Measurements from ENCODE around the gene HLA-DRB5. TPM values are rescaled to one million over a fixed set of nuclear protein-coding genes. Genes with fewer than 3 reads are reported as not detected.

HLA-DRB5 gene
- total and polyA plus RNA-seq, 2 donors (not counting 1 experiment from before 2014, with no cell fraction given): 23.8 to 174 TPM

GRCh38 chr6:32558426-32559057 is 28.5 kb upstream of the HLA-DRB5 start:
- Histone ChIP-seq H3K9ac (ENCODE audit: low read length) (no peak overlapping the region), H3K79me2 (ENCODE audit: control insufficient read depth, insufficient read depth, low read length) (peaks cover 7% of the 10 kb centered on the region), H2AFZ (ENCODE audit: insufficient read depth, low read depth, low read length, poor library complexity, severe bottlenecking) (no peak overlapping the region), H3K4me3 (ENCODE audit: control extremely low read depth in 1 of 5, extremely low read depth in 1 of 5, insufficient read depth in 1 of 5, low read depth in 2 of 5, low read length in 4 of 5) (peak overlapping the region in 3 of 5 experiments; percentile 25 to 43 (median 42)), H3K27ac (ENCODE audit: low read length in 2 of 2) (peak overlapping the region in 1 of 2 donors; percentile 67), H3K4me2 (replicated peaks; ENCODE audit: low read depth, low read length, poor library complexity, severe bottlenecking) (peak overlapping the region; percentile 55), H3K36me3 (replicated peaks in 1 of 2; ENCODE audit: control extremely low read depth in 1 of 2, control insufficient read depth in 1 of 2, extremely low read depth in 1 of 2, insufficient read depth in 2 of 2, low read length in 1 of 2) (peaks cover 0 to 10% of the 10 kb centered on the region in 2 experiments), H3K9me3 (ENCODE audit: control extremely low read depth in 1 of 3, control insufficient read depth in 2 of 3, insufficient read depth in 1 of 3, low read length in 2 of 3) (no peaks in the 10 kb centered on the region), H3K4me1 (ENCODE audit: control insufficient read depth in 2 of 2, insufficient read depth in 2 of 2, low read length in 2 of 2) (peaks cover 4 to 6% of the 10 kb centered on the region in 2 donors), H3K27me3 (replicated peaks in 1 of 4; ENCODE audit: control extremely low read depth in 1 of 4, control insufficient read depth in 3 of 4, insufficient read depth in 4 of 4, low read length in 3 of 4) (no peaks in the 10 kb centered on the region), H4K20me1 (ENCODE audit: control insufficient read depth, insufficient read depth, low read length, poor library complexity, severe bottlenecking) (peaks cover 8% of the 10 kb centered on the region)
- intact Hi-C loops (cut with micrococcal nuclease): no loop called here
- Mint-ChIP-seq H3K4me3 (peak overlapping the region; percentile 73), H3K27ac (peak overlapping the region; percentile 66), H3K27me3 (no peaks in the 10 kb centered on the region), H3K9me3 (ENCODE audit: insufficient read depth) (no peaks in the 10 kb centered on the region), H3K4me1 (peaks cover 16% of the 10 kb centered on the region)
- TF ChIP-seq CTCF (IDR thresholded peaks at IDR 0.05): no peak
- no peak for TF ChIP-seq EZH2 (IDR thresholded peaks at IDR 0.05; ENCODE audit: borderline replicate concordance, insufficient read depth, low read depth, low read length, poor library complexity, severe bottlenecking)
- ATAC-seq (ENCODE audit: low read depth): peak; percentile 43
- ChIA-PET CTCF (interaction anchor here (1.2 to 1.3 kb wide), 3 partner anchors 36 to 127 kb away, joined by 3 to 6 read pairs (median 3); no protein-coding TSS in a partner anchor), POLR2A (interaction anchor here (0.7 to 1.0 kb wide), 2 partner anchors 26 to 36 kb away, joined by 3 to 7 read pairs; no protein-coding TSS in a partner anchor)
- 44% methylated on average over 9 of the region's 13 CpGs for WGBS (ENCODE audit: insufficient coverage)
- no peak for DNase-seq

All from B cell (primary cell).